Measurements from ENCODE around the gene HDAC10.

The HDAC10 gene

GRCh38 chr22:50201191-50202129, 49.6 kb downstream of the HDAC10 start:
- H2AFZ ChIP-seq (ENCODE audit: low read length, unreplicated experiment) = peak overlapping the region; percentile 60
- H3K79me2 ChIP-seq (ENCODE audit: control insufficient read depth, insufficient read depth, low read length, unreplicated experiment) = peaks cover 24% of the 10 kb centered on the region
- H3K4me3 ChIP-seq (ENCODE audit: low read depth, low read length) = peak overlapping the region; percentile 86
- no peaks in the 10 kb centered on the region for H3K27me3 ChIP-seq (ENCODE audit: insufficient read depth, low read length)
- H3K27ac ChIP-seq (ENCODE audit: low read depth, low read length) = no peak overlapping the region
- peaks cover 8% of the 10 kb centered on the region; the same call in 1 of the 2 replicates for H3K36me3 ChIP-seq (ENCODE audit: insufficient read depth, low read length)
- peaks cover 4% of the 10 kb centered on the region for H3K4me1 ChIP-seq (ENCODE audit: control insufficient read depth, insufficient read depth, low read length, unreplicated experiment)

GRCh38 chr22:50200461-50201190, 50.4 kb downstream of the HDAC10 start, which contains the start of gene SELENOO:
Gene SELENOO (plus strand): TSS chr22:50201011. CDS start chr22:50201037, 26 bp downstream.
- Histone ChIP-seq H3K27me3 (ENCODE audit: insufficient read depth, low read length) (no peaks in the 10 kb centered on the region), H3K36me3 (ENCODE audit: insufficient read depth, low read length) (peaks cover 8% of the 10 kb centered on the region; the same call in 1 of the 2 replicates), H3K4me1 (ENCODE audit: control insufficient read depth, insufficient read depth, low read length, unreplicated experiment) (peaks cover 4% of the 10 kb centered on the region), H3K27ac (ENCODE audit: low read depth, low read length) (no peak within 1 kb of the TSS), H3K4me3 (ENCODE audit: low read depth, low read length) (peak within 1 kb of the TSS; percentile 86), H2AFZ (ENCODE audit: low read length, unreplicated experiment) (peak within 1 kb of the TSS; percentile 60), H3K79me2 (ENCODE audit: control insufficient read depth, insufficient read depth, low read length, unreplicated experiment) (peaks cover 24% of the 10 kb centered on the region)

DNA sequence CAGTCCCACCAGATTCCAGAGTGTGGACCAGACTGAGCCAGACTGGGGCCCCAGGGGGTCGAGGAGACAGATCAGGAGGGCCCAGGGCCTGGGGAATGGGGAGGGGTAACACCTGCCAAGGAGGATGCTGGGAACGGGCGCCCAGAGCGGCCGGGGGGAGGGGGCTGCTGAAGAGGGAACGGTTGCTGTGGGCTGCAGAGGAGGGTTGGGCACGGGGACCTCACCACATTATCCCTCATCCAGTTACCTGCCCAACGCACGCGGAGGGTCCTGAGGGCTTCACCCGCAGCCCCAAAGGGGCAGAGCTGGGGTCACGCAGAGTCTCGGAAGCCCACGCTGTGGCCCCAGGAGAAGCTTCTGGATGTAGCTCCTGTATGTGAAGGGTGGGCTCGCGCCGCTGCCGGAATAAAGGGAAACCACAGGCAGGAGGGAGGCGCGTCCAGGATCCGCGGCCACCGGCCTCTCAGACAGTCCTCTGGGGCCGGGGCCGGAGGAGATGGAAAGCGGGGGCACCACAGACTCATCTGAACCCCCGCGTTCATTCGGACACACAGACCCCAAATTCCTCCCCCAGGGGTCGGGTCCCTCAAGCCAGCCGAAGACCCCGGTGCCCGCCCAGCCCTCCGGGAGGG, 51.1 kb downstream of the HDAC10 start:
- H2AFZ ChIP-seq (ENCODE audit: low read length, unreplicated experiment) = no peak overlapping the region
- peak overlapping the region; percentile 86 for H3K4me3 ChIP-seq (ENCODE audit: low read depth, low read length)
- peaks cover 8% of the 10 kb centered on the region; the same call in 1 of the 2 replicates for H3K36me3 ChIP-seq (ENCODE audit: insufficient read depth, low read length)
- H3K27ac ChIP-seq (ENCODE audit: low read depth, low read length) = no peak overlapping the region
- no peaks in the 10 kb centered on the region for H3K27me3 ChIP-seq (ENCODE audit: insufficient read depth, low read length)
- peaks cover 4% of the 10 kb centered on the region for H3K4me1 ChIP-seq (ENCODE audit: control insufficient read depth, insufficient read depth, low read length, unreplicated experiment)
- peaks cover 24% of the 10 kb centered on the region for H3K79me2 ChIP-seq (ENCODE audit: control insufficient read depth, insufficient read depth, low read length, unreplicated experiment)

DNA sequence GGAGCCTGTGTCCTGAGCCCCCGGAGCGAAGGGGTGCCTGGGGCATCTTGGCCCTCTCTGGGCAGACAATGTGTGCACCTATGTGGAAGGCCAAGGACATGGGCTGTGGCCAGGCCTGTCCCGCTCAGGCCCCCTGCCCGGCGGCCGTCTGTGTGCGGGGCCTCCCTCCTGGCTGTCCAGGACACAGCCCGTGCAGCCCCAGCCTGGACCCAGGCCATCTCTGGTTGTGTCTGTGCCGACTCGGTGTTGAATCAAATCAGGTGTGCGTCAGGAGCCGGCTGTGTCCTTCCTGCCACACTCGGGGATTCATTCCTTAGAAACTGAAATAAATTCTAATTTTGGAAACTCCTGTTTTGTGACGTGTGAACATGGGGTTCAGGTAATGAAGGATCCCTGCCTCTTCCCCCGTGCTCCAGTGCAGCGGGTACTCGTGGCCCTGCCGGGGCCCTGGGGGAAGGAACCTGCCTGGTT, 51.8 kb downstream of the HDAC10 start:
- peaks cover 4% of the 10 kb centered on the region for H3K4me1 ChIP-seq (ENCODE audit: control insufficient read depth, insufficient read depth, low read length, unreplicated experiment)
- H3K36me3 ChIP-seq (ENCODE audit: insufficient read depth, low read length) = peaks cover 8% of the 10 kb centered on the region; the same call in 1 of the 2 replicates
- H2AFZ ChIP-seq (ENCODE audit: low read length, unreplicated experiment) = no peak overlapping the region
- H3K27me3 ChIP-seq (ENCODE audit: insufficient read depth, low read length) = no peaks in the 10 kb centered on the region
- H3K4me3 ChIP-seq (ENCODE audit: low read depth, low read length) = no peak overlapping the region
- H3K79me2 ChIP-seq (ENCODE audit: control insufficient read depth, insufficient read depth, low read length, unreplicated experiment) = peaks cover 24% of the 10 kb centered on the region
- no peak overlapping the region for H3K27ac ChIP-seq (ENCODE audit: low read depth, low read length)

- no peak overlapping the region for H3K27ac ChIP-seq (ENCODE audit: low read depth, low read length)
- peaks cover 22% of the 10 kb centered on the region for H3K79me2 ChIP-seq (ENCODE audit: control insufficient read depth, insufficient read depth, low read length, unreplicated experiment)
- peaks cover 4% of the 10 kb centered on the region for H3K4me1 ChIP-seq (ENCODE audit: control insufficient read depth, insufficient read depth, low read length, unreplicated experiment)
- H3K27me3 ChIP-seq (ENCODE audit: insufficient read depth, low read length) = no peaks in the 10 kb centered on the region
- H2AFZ ChIP-seq (ENCODE audit: low read length, unreplicated experiment) = no peak overlapping the region
- no peak overlapping the region for H3K4me3 ChIP-seq (ENCODE audit: low read depth, low read length)
- H3K36me3 ChIP-seq (ENCODE audit: insufficient read depth, low read length) = peaks cover 6% of the 10 kb centered on the region; the same call in 1 of the 2 replicates
These were observed 52.4 kb downstream of the HDAC10 start for GRCh38 chr22:50198624-50199017.

GRCh38 chr22:50197856-50198623, 53.0 kb downstream of the HDAC10 start:
- Histone ChIP-seq H3K27ac (ENCODE audit: low read depth, low read length) (no peak overlapping the region), H2AFZ (ENCODE audit: low read length, unreplicated experiment) (no peak overlapping the region), H3K4me1 (ENCODE audit: control insufficient read depth, insufficient read depth, low read length, unreplicated experiment) (peaks cover 4% of the 10 kb centered on the region), H3K79me2 (ENCODE audit: control insufficient read depth, insufficient read depth, low read length, unreplicated experiment) (peaks cover 18% of the 10 kb centered on the region), H3K36me3 (ENCODE audit: insufficient read depth, low read length) (peaks cover under 1% of the 10 kb centered on the region; the same call in 1 of the 2 replicates), H3K4me3 (ENCODE audit: low read depth, low read length) (no peak overlapping the region), H3K27me3 (ENCODE audit: insufficient read depth, low read length) (no peaks in the 10 kb centered on the region)

DNA sequence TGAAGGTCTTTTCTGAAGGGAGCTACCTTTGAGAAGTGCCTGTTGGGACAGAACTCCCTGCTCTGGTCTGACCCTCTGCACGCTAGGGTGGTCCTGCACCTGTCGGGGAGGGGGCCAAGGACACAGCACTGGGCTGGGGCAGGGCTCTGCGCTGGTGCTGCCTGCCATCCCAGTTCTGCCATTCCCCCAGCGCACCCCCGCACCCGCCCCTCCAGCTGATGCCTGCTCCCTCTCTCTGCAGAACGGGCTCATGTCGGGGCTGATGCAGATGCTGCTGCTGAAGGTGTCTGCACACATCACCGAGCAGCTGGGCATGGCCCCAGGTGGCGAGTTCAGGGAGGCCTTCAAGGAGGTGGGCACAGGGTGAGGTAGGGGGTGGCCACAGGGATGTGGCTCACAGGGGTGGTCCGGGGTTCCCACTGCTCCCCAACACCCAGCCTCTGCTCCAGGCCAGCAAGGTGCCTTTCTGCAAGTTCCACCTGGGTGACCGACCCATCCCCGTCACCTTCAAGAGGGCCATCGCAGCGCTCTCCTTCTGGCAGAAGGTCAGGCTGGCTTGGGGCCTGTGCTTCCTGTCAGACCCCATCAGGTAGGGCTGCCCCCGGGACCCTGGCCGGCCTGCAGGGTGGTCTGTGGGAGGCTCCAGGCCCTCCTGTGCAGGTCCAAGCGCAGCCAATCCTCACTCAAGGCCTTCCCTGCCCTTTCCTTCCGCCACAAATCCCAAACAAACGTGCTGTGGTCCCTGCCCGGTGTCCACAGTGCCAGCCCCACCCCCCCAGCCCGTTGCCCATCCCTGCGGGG, 53.9 kb downstream of the HDAC10 start:
- Histone ChIP-seq H3K4me3 (ENCODE audit: low read depth, low read length) (no peak overlapping the region), H3K27ac (ENCODE audit: low read depth, low read length) (no peak overlapping the region), H3K36me3 (ENCODE audit: insufficient read depth, low read length) (no peaks in the 10 kb centered on the region), H3K79me2 (ENCODE audit: control insufficient read depth, insufficient read depth, low read length, unreplicated experiment) (peaks cover 10% of the 10 kb centered on the region), H3K4me1 (ENCODE audit: control insufficient read depth, insufficient read depth, low read length, unreplicated experiment) (peaks cover 1% of the 10 kb centered on the region), H3K27me3 (ENCODE audit: insufficient read depth, low read length) (no peaks in the 10 kb centered on the region), H2AFZ (ENCODE audit: low read length, unreplicated experiment) (no peak overlapping the region)

GRCh38 chr22:50196256-50196655, 54.8 kb downstream of the HDAC10 start:
- no peaks in the 10 kb centered on the region for H3K4me1 ChIP-seq (ENCODE audit: control insufficient read depth, insufficient read depth, low read length, unreplicated experiment)
- no peak overlapping the region for H2AFZ ChIP-seq (ENCODE audit: low read length, unreplicated experiment)
- no peaks in the 10 kb centered on the region for H3K36me3 ChIP-seq (ENCODE audit: insufficient read depth, low read length)
- H3K27ac ChIP-seq (ENCODE audit: low read depth, low read length) = no peak overlapping the region
- peaks cover under 1% of the 10 kb centered on the region for H3K79me2 ChIP-seq (ENCODE audit: control insufficient read depth, insufficient read depth, low read length, unreplicated experiment)
- H3K27me3 ChIP-seq (ENCODE audit: insufficient read depth, low read length) = no peaks in the 10 kb centered on the region
- no peak overlapping the region for H3K4me3 ChIP-seq (ENCODE audit: low read depth, low read length)

Data from ACC112 (cell line).